ENCODE measurements around the gene PLEKHA6. TPM values are rescaled to one million over a fixed set of nuclear protein-coding genes. Genes with fewer than 3 reads are reported as not detected.

Gene PLEKHA6
- total RNA-seq, 1 experiment from 2014 or later, result 2.1 TPM

DNA sequence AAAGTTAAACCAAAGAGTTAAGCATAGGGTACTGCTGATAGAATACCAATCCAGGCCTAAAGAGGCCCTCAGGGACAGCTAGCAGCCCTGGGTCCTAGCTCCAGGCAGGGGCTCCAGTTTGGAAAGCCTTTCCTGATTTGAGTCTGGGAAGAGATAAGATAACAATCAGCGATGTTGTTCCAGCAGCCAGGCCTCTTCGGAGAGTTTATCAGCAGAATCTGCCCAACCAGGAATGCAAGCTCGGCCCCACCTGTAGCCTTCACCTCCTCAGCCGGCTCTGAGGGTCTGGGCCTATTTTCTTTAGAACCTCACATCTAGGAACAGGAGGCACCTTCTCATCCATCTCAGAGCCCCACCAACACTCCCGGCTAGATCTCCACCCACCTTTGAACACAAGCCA, 42.6 kb downstream of the PLEKHA6 start:
- TF ChIP-seq CTCF (conservative IDR thresholded peaks at IDR 0.05), result no peak
- no peak for DNase-seq

More for the DNA sequence above, 42.6 kb downstream of the PLEKHA6 start:
- Histone ChIP-seq H3K79me1 (ENCODE audit: insufficient read depth, low read depth, low read length, poor library complexity, severe bottlenecking) (no peaks in the 10 kb centered on the region), H3K4me1 (ENCODE audit: insufficient read depth, low read length) (peaks cover 4% of the 10 kb centered on the region), H2BK15ac (ENCODE audit: low read depth, low read length) (no peak overlapping the region), H4K8ac (replicated peaks; ENCODE audit: insufficient read length, low read depth, low read length) (no peak overlapping the region), H3T11ph (ENCODE audit: low read length) (no peak overlapping the region), H3K9me3 (ENCODE audit: control insufficient read depth, low read depth, low read length) (no peaks in the 10 kb centered on the region), H2BK12ac (ENCODE audit: insufficient read length, low read depth, low read length) (no peak overlapping the region), H3K14ac (ENCODE audit: insufficient read depth, low read length) (no peak overlapping the region), H2BK120ac (ENCODE audit: low read depth, low read length, poor library complexity, severe bottlenecking) (no peak overlapping the region), H3K79me2 (ENCODE audit: insufficient read depth, low read length) (no peaks in the 10 kb centered on the region), H3K9ac (ENCODE audit: extremely low read depth, insufficient read length, low read length) (no peak overlapping the region), H3K23me2 (ENCODE audit: insufficient read length, low read depth, low read length, poor library complexity, severe bottlenecking) (no peaks in the 10 kb centered on the region), H3K27ac (ENCODE audit: insufficient read length, low read depth, low read length) (no peak overlapping the region), H2AK5ac (ENCODE audit: insufficient read length, low read length) (no peak overlapping the region), H3K56ac (ENCODE audit: insufficient read length, low read depth, low read length) (no peak overlapping the region), H2BK5ac (ENCODE audit: insufficient read length, low read length) (no peak overlapping the region), H4K20me1 (ENCODE audit: control insufficient read depth, insufficient read depth, insufficient read length) (no peaks in the 10 kb centered on the region), H3K27me3 (ENCODE audit: insufficient read depth, low read length) (no peaks in the 10 kb centered on the region), H3K4ac (ENCODE audit: low read depth, low read length) (no peak overlapping the region), H2AFZ (ENCODE audit: low read length) (no peak overlapping the region), H4K5ac (ENCODE audit: insufficient read length, low read depth, low read length) (no peak overlapping the region), H3K4me2 (ENCODE audit: insufficient read depth, insufficient read length, low read length) (no peak overlapping the region), H4K91ac (ENCODE audit: insufficient read length, low read depth, low read length) (no peak overlapping the region), H2BK20ac (ENCODE audit: low read depth, low read length, poor library complexity, severe bottlenecking) (no peak overlapping the region), H3K23ac (ENCODE audit: insufficient read length, low read depth, low read length) (no peak overlapping the region), H3K18ac (ENCODE audit: insufficient read length, low read depth, low read length) (no peak overlapping the region)
- H3K4me1 Mint-ChIP-seq, result peaks cover 25 to 27% of the 10 kb centered on the region in 2 experiments
- no CpG with 5 or more reads among the region's 5 CpGs for WGBS (ENCODE audit: extremely low coverage, insufficient read length, low lambda C conversion rate)
- no peaks in the 10 kb centered on the region; the same call in none of the 2 replicates for H3K27me3 Mint-ChIP-seq (ENCODE audit: low read depth)
- no peak overlapping the region for H3K4me3 Mint-ChIP-seq
- no peaks in the 10 kb centered on the region for H3K9me3 Mint-ChIP-seq
- H3K27ac Mint-ChIP-seq, result no peak overlapping the region
- no peaks in the 10 kb centered on the region for H3K36me3 Mint-ChIP-seq (ENCODE audit: insufficient read depth in 1 of 3, low read depth in 3 of 3)
